ENCODE results near the gene MXD1.
"Not testable (repeated sequence)": the region's sequence is repeated elsewhere in the genome, so short reads cannot be mapped to it uniquely, and the experiment has no call there.

MXD1 gene
- total RNA-seq: 21.8 to 30.0 reads per million in 2 experiments

GRCh38 chr2:69914950-69915945, at the start of gene MXD1:
Gene MXD1 (plus strand): TSS chr2:69915109. CDS start chr2:69915331, 222 bp downstream.
- DNase-seq (ENCODE audit: low read depth): no peak

GRCh38 chr2:69888451-69888850, 26.5 kb upstream of the MXD1 start:
- no peak for DNase-seq (ENCODE audit: low read depth)

GRCh38 chr2:69889302-69889701, 25.6 kb upstream of the MXD1 start:
- DNase-seq (ENCODE audit: low read depth): no peak

GRCh38 chr2:69890881-69891280, 24.0 kb upstream of the MXD1 start:
- DNase-seq (ENCODE audit: low read depth): no peak

- not testable (repeated sequence) for DNase-seq (ENCODE audit: low read depth)
These were observed 22.0 kb upstream of the MXD1 start for GRCh38 chr2:69892838-69893424.

- DNase-seq (ENCODE audit: low read depth): peak; percentile 68
These were observed 21.0 kb upstream of the MXD1 start, which contains the start of gene SNRNP27 for GRCh38 chr2:69893684-69894551. Gene SNRNP27 (plus strand): TSS chr2:69893956. CDS start chr2:69893985, 29 bp downstream.

GRCh38 chr2:69894737-69895136, 20.2 kb upstream of the MXD1 start:
- not testable (repeated sequence) for DNase-seq (ENCODE audit: low read depth)

- no peak for DNase-seq (ENCODE audit: low read depth)
These were observed 12.5 kb upstream of the MXD1 start for GRCh38 chr2:69902213-69902922.

- DNase-seq (ENCODE audit: low read depth): no peak
These were observed 7.7 kb upstream of the MXD1 start for GRCh38 chr2:69907216-69907615.

- DNase-seq (ENCODE audit: low read depth): no peak
These were observed 2.8 kb upstream of the MXD1 start for GRCh38 chr2:69911985-69912563.

GRCh38 chr2:69914164-69914949, 552 bp upstream of the MXD1 start:
- DNase-seq (ENCODE audit: low read depth): peak; percentile 99

- DNase-seq (ENCODE audit: low read depth): no peak
These were observed 1.2 kb downstream of the MXD1 start for GRCh38 chr2:69916106-69916505.

- DNase-seq (ENCODE audit: low read depth): no peak
These were observed 2.9 kb downstream of the MXD1 start for GRCh38 chr2:69917852-69918251.

- DNase-seq (ENCODE audit: low read depth): no peak
These were observed 3.5 kb downstream of the MXD1 start for GRCh38 chr2:69918401-69918800.

GRCh38 chr2:69923116-69923515, 8.2 kb downstream of the MXD1 start:
- DNase-seq (ENCODE audit: low read depth): no peak

GRCh38 chr2:69926849-69927515, 12.1 kb downstream of the MXD1 start:
- DNase-seq (ENCODE audit: low read depth): no peak

- no peak for DNase-seq (ENCODE audit: low read depth)
These were observed 17.1 kb downstream of the MXD1 start for GRCh38 chr2:69931832-69932595.

GRCh38 chr2:69932596-69932922, 17.6 kb downstream of the MXD1 start:
- DNase-seq (ENCODE audit: low read depth): no peak

GRCh38 chr2:69933254-69933828, 18.4 kb downstream of the MXD1 start:
- no peak for DNase-seq (ENCODE audit: low read depth)
